ENCODE results near the gene CTBP2.
"Not testable (repeated sequence)": the region's sequence is repeated elsewhere in the genome, so short reads cannot be mapped to it uniquely, and the experiment has no call there.

Gene CTBP2

GRCh38 chr10:124990671-124991625, 169.4 kb downstream of the CTBP2 start:
- Mint-ChIP-seq H3K4me1 (ENCODE audit: low read depth) (no peaks in the 10 kb centered on the region), H3K27me3 (no peaks in the 10 kb centered on the region), H3K27ac (no peak overlapping the region), H3K4me3 (no peak overlapping the region), H3K9me3 (ENCODE audit: low read depth) (no peaks in the 10 kb centered on the region), H3K36me3 (no peaks in the 10 kb centered on the region)

GRCh38 chr10:124989526-124989925, 170.8 kb downstream of the CTBP2 start:
- no peaks in the 10 kb centered on the region for H3K4me1 Mint-ChIP-seq (ENCODE audit: low read depth)
- H3K4me3 Mint-ChIP-seq, result no peak overlapping the region
- H3K27me3 Mint-ChIP-seq, result no peaks in the 10 kb centered on the region
- no peaks in the 10 kb centered on the region for H3K36me3 Mint-ChIP-seq
- no peaks in the 10 kb centered on the region for H3K9me3 Mint-ChIP-seq (ENCODE audit: low read depth)
- H3K27ac Mint-ChIP-seq, result no peak overlapping the region

GRCh38 chr10:124988753-124989152, 171.6 kb downstream of the CTBP2 start:
- H3K27ac Mint-ChIP-seq; H3K4me3 Mint-ChIP-seq; H3K36me3 Mint-ChIP-seq; H3K27me3 Mint-ChIP-seq; H3K9me3 Mint-ChIP-seq (ENCODE audit: low read depth); H3K4me1 Mint-ChIP-seq (ENCODE audit: low read depth): not testable (repeated sequence)

GRCh38 chr10:124987788-124988187, 172.6 kb downstream of the CTBP2 start:
- H3K4me3 Mint-ChIP-seq, result no peak overlapping the region
- no peaks in the 10 kb centered on the region for H3K4me1 Mint-ChIP-seq (ENCODE audit: low read depth)
- H3K27me3 Mint-ChIP-seq, result no peaks in the 10 kb centered on the region
- peaks cover 2% of the 10 kb centered on the region for H3K36me3 Mint-ChIP-seq
- no peak overlapping the region for H3K27ac Mint-ChIP-seq
- no peaks in the 10 kb centered on the region for H3K9me3 Mint-ChIP-seq (ENCODE audit: low read depth)

GRCh38 chr10:124985162-124985561, 175.2 kb downstream of the CTBP2 start:
- Mint-ChIP-seq H3K4me1 (ENCODE audit: low read depth) (no peaks in the 10 kb centered on the region), H3K36me3 (peaks cover 5% of the 10 kb centered on the region), H3K27ac (no peak overlapping the region), H3K4me3 (no peak overlapping the region), H3K9me3 (ENCODE audit: low read depth) (no peaks in the 10 kb centered on the region), H3K27me3 (no peaks in the 10 kb centered on the region)

- peaks cover under 1% of the 10 kb centered on the region for H3K4me1 Mint-ChIP-seq (ENCODE audit: low read depth)
- H3K27ac Mint-ChIP-seq, result no peak overlapping the region
- H3K36me3 Mint-ChIP-seq, result peaks cover 5% of the 10 kb centered on the region
- no peaks in the 10 kb centered on the region for H3K9me3 Mint-ChIP-seq (ENCODE audit: low read depth)
- no peak overlapping the region for H3K4me3 Mint-ChIP-seq
- H3K27me3 Mint-ChIP-seq, result no peaks in the 10 kb centered on the region
These were observed 176.0 kb downstream of the CTBP2 start for GRCh38 chr10:124984376-124984775.

GRCh38 chr10:124983321-124983720, 177.0 kb downstream of the CTBP2 start:
- Mint-ChIP-seq H3K36me3 (peaks cover 5% of the 10 kb centered on the region), H3K27ac (peak overlapping the region; percentile 34), H3K27me3 (no peaks in the 10 kb centered on the region), H3K9me3 (ENCODE audit: low read depth) (no peaks in the 10 kb centered on the region), H3K4me3 (no peak overlapping the region), H3K4me1 (ENCODE audit: low read depth) (peaks cover 4% of the 10 kb centered on the region)

GRCh38 chr10:124978376-124978725, 182.0 kb downstream of the CTBP2 start:
- Mint-ChIP-seq H3K36me3 (peaks cover 14% of the 10 kb centered on the region), H3K27ac (no peak overlapping the region), H3K4me1 (ENCODE audit: low read depth) (peaks cover 18% of the 10 kb centered on the region), H3K9me3 (ENCODE audit: low read depth) (no peaks in the 10 kb centered on the region), H3K27me3 (no peaks in the 10 kb centered on the region), H3K4me3 (no peak overlapping the region)

- peaks cover 18% of the 10 kb centered on the region for H3K4me1 Mint-ChIP-seq (ENCODE audit: low read depth)
- peak overlapping the region; percentile 56 for H3K27ac Mint-ChIP-seq
- no peaks in the 10 kb centered on the region for H3K27me3 Mint-ChIP-seq
- H3K9me3 Mint-ChIP-seq (ENCODE audit: low read depth), result no peaks in the 10 kb centered on the region
- H3K4me3 Mint-ChIP-seq, result no peak overlapping the region
- H3K36me3 Mint-ChIP-seq, result peaks cover 13% of the 10 kb centered on the region
These were observed 182.6 kb downstream of the CTBP2 start for GRCh38 chr10:124977648-124978375.

- Mint-ChIP-seq H3K4me3 (no peak overlapping the region), H3K27ac (no peak overlapping the region), H3K4me1 (ENCODE audit: low read depth) (peaks cover 20% of the 10 kb centered on the region), H3K27me3 (no peaks in the 10 kb centered on the region), H3K36me3 (peaks cover 12% of the 10 kb centered on the region), H3K9me3 (ENCODE audit: low read depth) (no peaks in the 10 kb centered on the region)
These were observed 183.2 kb downstream of the CTBP2 start for GRCh38 chr10:124977161-124977560.

- H3K27me3 Mint-ChIP-seq, result no peaks in the 10 kb centered on the region
- H3K27ac Mint-ChIP-seq, result no peak overlapping the region
- H3K36me3 Mint-ChIP-seq, result peaks cover 9% of the 10 kb centered on the region
- peaks cover 25% of the 10 kb centered on the region for H3K4me1 Mint-ChIP-seq (ENCODE audit: low read depth)
- H3K9me3 Mint-ChIP-seq (ENCODE audit: low read depth), result no peaks in the 10 kb centered on the region
- H3K4me3 Mint-ChIP-seq, result no peak overlapping the region
These were observed 184.3 kb downstream of the CTBP2 start for GRCh38 chr10:124975977-124976514.

GRCh38 chr10:124974131-124974530, 186.2 kb downstream of the CTBP2 start:
- Mint-ChIP-seq H3K27me3 (no peaks in the 10 kb centered on the region), H3K4me1 (ENCODE audit: low read depth) (peaks cover 33% of the 10 kb centered on the region), H3K27ac (no peak overlapping the region), H3K9me3 (ENCODE audit: low read depth) (no peaks in the 10 kb centered on the region), H3K4me3 (no peak overlapping the region), H3K36me3 (peaks cover 9% of the 10 kb centered on the region)

- peaks cover 34% of the 10 kb centered on the region for H3K4me1 Mint-ChIP-seq (ENCODE audit: low read depth)
- peaks cover 18% of the 10 kb centered on the region for H3K36me3 Mint-ChIP-seq
- no peaks in the 10 kb centered on the region for H3K27me3 Mint-ChIP-seq
- H3K4me3 Mint-ChIP-seq, result no peak overlapping the region
- H3K27ac Mint-ChIP-seq, result no peak overlapping the region
- no peaks in the 10 kb centered on the region for H3K9me3 Mint-ChIP-seq (ENCODE audit: low read depth)
These were observed 187.7 kb downstream of the CTBP2 start for GRCh38 chr10:124972637-124973036.

GRCh38 chr10:124971276-124971675, 189.1 kb downstream of the CTBP2 start:
- Mint-ChIP-seq H3K36me3 (peaks cover 18% of the 10 kb centered on the region), H3K4me3 (no peak overlapping the region), H3K9me3 (ENCODE audit: low read depth) (no peaks in the 10 kb centered on the region), H3K27ac (peak overlapping the region; percentile 16), H3K27me3 (no peaks in the 10 kb centered on the region), H3K4me1 (ENCODE audit: low read depth) (peaks cover 35% of the 10 kb centered on the region)

GRCh38 chr10:124967255-124967654, 193.1 kb downstream of the CTBP2 start:
- Mint-ChIP-seq H3K27ac (no peak overlapping the region), H3K4me1 (ENCODE audit: low read depth) (peaks cover 39% of the 10 kb centered on the region), H3K4me3 (no peak overlapping the region), H3K36me3 (peaks cover 9% of the 10 kb centered on the region), H3K27me3 (no peaks in the 10 kb centered on the region), H3K9me3 (ENCODE audit: low read depth) (no peaks in the 10 kb centered on the region)

Data from activated naive CD8-positive, alpha-beta T cell (primary cell).